HUES6 (cell line): ENCODE data around the gene CACNA1B.

Experiments used
- H3K27ac ChIP-seq: 2 replicates; pipeline ENCODE4 v1.7.0; 2013; ENCODE audit warnings: low read depth, mild to moderate bottlenecking, low read length, inconsistent platforms
- H3K27me3 ChIP-seq: 2 replicates; pipeline ENCODE4 v1.6.1; 2013; ENCODE audit warnings: low read length; ENCODE audit not compliant: control insufficient read depth, insufficient read depth
- H3K36me3 ChIP-seq: 2 replicates; pipeline ENCODE4 v1.6.1; 2013; ENCODE audit warnings: low read length; ENCODE audit not compliant: control insufficient read depth, insufficient read depth
- H3K4me1 ChIP-seq: 2 replicates; pipeline ENCODE4 v1.6.1; 2013; ENCODE audit warnings: low read length; ENCODE audit not compliant: control insufficient read depth, insufficient read depth
- H3K4me3 ChIP-seq: 2 replicates; pipeline ENCODE4 v1.5.1; 2013; ENCODE audit warnings: low read depth, low read length
- H3K9ac ChIP-seq: one replicate; pipeline ENCODE4 v1.6.1; 2013; ENCODE audit warnings: mild to moderate bottlenecking, low read length
- H3K9me3 ChIP-seq: 2 replicates; pipeline ENCODE4 v1.6.1; 2013; ENCODE audit warnings: low read depth, low read length; ENCODE audit not compliant: control insufficient read depth, insufficient read depth

CACNA1B gene

DNA sequence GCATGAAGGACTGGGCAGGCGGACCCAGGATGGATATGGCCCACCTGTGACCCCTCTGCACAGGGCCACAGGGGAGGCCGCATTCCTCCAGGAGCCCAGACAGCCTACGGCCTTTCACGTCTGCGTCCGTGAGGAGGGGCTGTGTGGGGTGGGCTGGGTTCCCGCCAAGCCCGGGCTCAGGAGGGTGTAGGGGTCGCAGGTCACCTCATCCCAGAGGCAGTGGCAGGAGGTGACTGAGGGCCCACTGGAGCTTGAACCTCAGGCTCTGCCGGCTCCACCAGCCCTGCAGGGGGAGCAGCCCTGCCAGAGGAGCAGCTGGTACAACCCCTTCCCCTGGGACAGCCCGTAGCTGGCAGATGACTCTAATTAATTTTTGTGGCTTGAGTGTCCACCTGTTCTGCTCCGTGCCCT is 40.7 kb upstream of the CACNA1B start:
- H3K4me1 ChIP-seq: no peaks in the 10 kb centered on the region
- H3K27me3 ChIP-seq: no peaks in the 10 kb centered on the region
- no peaks in the 10 kb centered on the region for H3K9me3 ChIP-seq
- H3K4me3 ChIP-seq: no peak overlapping the region
- H3K27ac ChIP-seq: no peak overlapping the region
- peaks cover 50% of the 10 kb centered on the region for H3K36me3 ChIP-seq
- no peak overlapping the region for H3K9ac ChIP-seq

DNA sequence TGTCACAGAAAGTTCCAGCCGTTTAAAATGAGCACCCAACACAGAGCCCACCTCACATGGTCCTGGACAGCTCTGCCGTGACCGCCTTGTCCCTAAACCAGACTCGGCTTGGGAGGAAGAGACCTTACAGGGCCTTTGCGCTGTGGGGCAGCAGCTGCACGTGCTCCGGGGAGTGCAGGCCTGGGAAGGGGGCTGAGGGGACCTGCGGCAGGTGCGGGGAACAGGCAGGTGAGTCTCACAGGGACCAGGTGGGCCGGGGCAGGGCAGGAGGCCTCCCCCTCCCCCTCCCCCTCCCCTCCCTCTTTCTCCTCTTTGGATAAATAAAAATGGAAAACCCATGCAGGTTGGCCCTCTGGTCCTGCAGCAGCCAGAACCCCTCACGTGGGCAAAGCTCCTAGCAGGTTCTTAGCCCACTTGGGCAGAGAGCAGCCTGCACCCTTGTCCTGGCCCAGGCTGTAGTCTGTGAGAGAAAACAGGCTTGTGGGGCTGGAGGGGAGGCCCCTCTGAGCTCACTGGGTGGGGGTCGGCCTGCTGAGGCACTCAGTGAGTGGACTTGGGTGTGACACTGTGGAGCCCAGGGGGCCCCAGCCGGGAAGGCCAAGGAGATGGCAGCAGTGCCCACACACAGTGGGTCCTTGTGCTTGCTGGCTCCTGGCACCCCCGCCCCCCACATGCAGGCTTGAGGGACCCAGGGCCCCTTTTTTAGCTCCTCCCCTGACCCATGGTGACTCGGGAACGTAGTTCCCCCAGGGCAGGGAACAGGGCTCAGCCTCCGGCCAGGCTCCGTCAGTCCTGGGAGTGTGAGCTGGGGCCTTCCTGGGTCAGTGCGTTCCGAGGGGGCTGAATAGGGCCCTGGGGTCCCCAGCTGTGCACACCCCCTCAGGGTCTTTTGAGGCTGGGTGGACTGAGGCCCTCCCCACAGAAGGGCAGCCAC is 40.0 kb upstream of the CACNA1B start:
- H3K9me3 ChIP-seq: no peaks in the 10 kb centered on the region
- H3K27me3 ChIP-seq: no peaks in the 10 kb centered on the region
- H3K4me1 ChIP-seq: no peaks in the 10 kb centered on the region
- H3K4me3 ChIP-seq: no peak overlapping the region
- no peak overlapping the region for H3K27ac ChIP-seq
- H3K36me3 ChIP-seq: peaks cover 44% of the 10 kb centered on the region
- H3K9ac ChIP-seq: no peak overlapping the region

DNA sequence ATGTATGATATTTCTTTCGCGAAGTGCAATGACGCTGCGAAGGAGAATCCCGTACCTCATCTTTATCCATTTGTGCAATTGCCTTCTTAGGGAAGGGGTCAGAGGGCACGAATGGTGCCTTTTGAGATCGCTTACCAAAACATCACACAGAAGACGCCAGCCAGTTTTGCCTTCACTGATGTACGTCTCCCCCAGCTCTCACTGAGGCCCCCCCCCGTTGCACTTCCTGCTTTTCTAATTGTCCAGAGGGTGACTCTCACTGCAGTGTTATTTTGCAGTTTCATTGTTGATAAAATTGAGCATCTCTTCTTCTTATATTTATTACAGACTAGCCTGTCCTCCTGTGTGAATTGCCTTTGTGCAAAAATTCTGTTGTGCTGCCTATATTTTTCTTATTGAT is 39.0 kb upstream of the CACNA1B start:
- no peak overlapping the region for H3K27ac ChIP-seq
- H3K9me3 ChIP-seq: no peaks in the 10 kb centered on the region
- no peaks in the 10 kb centered on the region for H3K27me3 ChIP-seq
- H3K4me1 ChIP-seq: no peaks in the 10 kb centered on the region
- no peak overlapping the region for H3K4me3 ChIP-seq
- peaks cover 34% of the 10 kb centered on the region for H3K36me3 ChIP-seq
- no peak overlapping the region for H3K9ac ChIP-seq

DNA sequence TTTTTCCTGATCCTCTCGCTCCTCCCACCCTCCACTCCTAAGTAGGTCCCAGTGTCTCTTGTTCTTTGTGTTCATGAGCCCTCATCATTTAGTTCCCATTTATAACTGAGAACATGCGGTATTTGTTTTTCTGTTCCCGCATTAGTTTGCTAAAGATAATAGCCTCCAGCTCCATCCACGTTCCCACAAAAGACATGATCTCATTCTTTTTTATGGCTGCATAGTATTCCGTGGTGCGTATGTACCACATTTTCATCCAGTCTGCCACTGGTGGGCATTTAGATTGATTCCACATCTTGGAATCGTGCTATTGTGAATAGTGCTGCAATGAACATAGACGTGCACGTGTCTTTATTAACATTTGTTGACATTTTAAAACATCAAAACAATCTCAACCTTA is 34.2 kb upstream of the CACNA1B start:
- no peaks in the 10 kb centered on the region for H3K27me3 ChIP-seq
- H3K9ac ChIP-seq: no peak overlapping the region
- no peaks in the 10 kb centered on the region for H3K4me1 ChIP-seq
- no peak overlapping the region for H3K4me3 ChIP-seq
- H3K36me3 ChIP-seq: no peaks in the 10 kb centered on the region
- H3K9me3 ChIP-seq: no peaks in the 10 kb centered on the region
- H3K27ac ChIP-seq: no peak overlapping the region

DNA sequence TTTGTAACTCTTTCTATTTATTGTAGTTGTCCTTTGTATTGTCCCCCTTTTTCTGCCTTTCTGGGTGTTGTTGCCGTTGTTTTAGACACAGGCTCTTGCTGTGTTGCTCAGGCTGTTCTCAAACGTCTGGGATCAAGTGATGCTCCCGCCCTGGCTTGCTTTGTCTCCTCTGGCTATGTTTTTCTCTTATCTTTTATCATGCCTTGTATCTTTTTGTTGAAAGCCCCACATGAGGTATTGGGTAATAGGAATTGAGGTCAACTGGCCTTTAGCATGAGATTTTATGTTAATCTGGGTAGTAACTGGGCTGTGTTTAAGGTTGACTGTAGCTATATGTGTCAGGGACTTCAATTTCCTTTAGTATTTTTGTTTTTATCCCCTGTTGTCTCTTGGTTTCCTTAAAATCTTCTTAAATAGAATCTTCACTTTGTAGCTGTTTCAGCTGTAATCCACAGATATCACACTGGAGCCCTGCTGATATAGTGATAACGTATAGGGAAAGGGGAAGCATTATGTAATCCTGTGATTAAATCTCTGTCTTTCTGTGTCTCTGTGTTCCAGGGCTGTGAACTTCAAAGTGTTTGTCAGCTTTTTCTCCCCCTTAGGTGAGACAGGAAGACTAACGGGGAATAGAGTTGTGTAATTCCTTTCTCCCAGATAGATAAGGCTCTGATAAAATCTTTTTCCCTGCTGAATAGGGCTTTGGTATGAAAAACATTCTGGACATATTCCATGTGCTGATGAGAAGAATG is 25.9 kb upstream of the CACNA1B start:
- Histone ChIP-seq H3K27ac (no peak overlapping the region), H3K4me3 (no peak overlapping the region), H3K9me3 (peaks cover 4% of the 10 kb centered on the region; the same call in 1 of the 2 replicates), H3K4me1 (no peaks in the 10 kb centered on the region), H3K9ac (no peak overlapping the region), H3K36me3 (no peaks in the 10 kb centered on the region), H3K27me3 (no peaks in the 10 kb centered on the region)

DNA sequence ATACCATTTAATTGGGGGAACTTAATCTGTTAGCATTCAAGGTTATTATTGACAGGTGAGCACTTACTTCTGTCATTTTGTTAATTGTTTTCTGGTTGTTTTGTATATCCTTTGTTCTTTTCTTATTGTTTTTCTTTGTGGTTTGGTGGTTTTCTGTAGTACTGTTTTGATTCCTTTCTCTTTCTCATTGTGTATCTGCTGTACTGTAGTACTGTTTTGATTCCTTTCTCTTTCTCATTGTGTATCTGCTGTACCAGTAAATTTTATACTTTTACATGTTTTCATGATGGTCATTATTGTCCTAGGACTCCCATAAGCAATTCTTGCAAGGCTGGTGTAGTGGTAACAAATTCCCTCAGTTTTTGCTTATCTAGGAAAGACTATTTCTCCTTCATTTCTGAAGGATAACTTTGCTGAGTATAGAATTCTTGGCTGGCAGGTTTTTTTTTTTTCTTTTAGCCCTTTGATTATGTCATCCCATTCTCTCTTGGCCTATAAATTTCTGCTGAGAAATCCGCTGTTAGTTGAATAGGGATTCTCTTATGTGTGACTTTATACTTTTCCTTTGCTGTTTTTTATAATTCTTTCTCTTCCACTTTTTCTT is 24.1 kb upstream of the CACNA1B start:
- Histone ChIP-seq H3K36me3 (no peaks in the 10 kb centered on the region), H3K27ac (no peak overlapping the region), H3K4me3 (no peak overlapping the region), H3K9me3 (peaks cover 4% of the 10 kb centered on the region; the same call in 1 of the 2 replicates), H3K4me1 (no peaks in the 10 kb centered on the region), H3K27me3 (no peaks in the 10 kb centered on the region), H3K9ac (no peak overlapping the region)

DNA sequence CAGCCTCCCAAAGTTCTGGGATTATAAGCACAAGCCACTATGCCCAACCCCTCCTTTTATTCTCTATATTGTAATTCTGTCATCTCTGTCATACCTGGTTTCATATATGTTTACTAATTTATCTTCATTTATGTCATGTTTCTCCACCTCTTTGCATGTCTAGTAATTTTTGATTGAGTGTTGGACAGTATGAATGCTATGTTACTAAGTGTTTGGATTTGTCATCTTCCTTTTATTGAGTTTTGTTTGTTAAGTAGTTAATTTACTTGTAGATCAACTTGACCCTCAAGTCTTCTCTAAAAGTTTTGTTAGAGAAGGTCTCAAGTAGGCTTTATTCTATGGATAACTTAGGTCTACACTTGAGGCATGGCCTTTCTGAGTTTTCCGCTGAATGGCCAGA is 17.2 kb upstream of the CACNA1B start:
- H3K4me3 ChIP-seq: no peak overlapping the region
- no peaks in the 10 kb centered on the region for H3K4me1 ChIP-seq
- no peak overlapping the region for H3K9ac ChIP-seq
- no peaks in the 10 kb centered on the region for H3K27me3 ChIP-seq
- no peaks in the 10 kb centered on the region for H3K36me3 ChIP-seq
- no peak overlapping the region for H3K27ac ChIP-seq
- H3K9me3 ChIP-seq: peaks cover 8% of the 10 kb centered on the region; the same call in 1 of the 2 replicates

DNA sequence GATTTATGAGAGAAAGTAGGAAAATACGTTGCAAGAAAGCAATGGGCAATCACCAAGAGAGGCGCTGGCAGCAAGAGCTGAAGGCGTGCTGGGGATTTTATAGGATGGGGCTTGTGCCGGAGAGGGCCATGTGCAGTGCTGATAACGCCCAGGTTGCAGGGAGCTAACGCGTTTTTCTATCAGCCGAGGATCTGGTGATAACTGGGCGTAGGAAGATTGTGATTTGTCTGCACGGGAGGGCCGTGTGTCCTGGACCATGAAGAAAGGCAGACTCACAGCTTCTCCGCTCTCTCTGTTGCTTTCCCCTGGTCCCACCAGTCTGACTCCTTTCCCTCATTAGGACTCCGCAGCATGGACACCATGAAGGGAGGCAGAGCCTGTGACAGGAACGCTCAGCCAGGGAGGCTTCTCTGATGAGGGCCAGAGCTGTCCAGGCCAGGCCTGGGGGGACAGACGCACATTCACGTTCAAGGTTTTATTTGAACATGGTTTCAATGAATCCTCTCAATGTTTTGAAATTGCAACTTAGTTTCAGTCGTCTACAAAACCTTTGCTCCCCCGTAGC is 11.9 kb upstream of the CACNA1B start:
- Histone ChIP-seq H3K27ac (no peak overlapping the region), H3K4me1 (no peaks in the 10 kb centered on the region), H3K36me3 (no peaks in the 10 kb centered on the region), H3K9ac (no peak overlapping the region), H3K27me3 (no peaks in the 10 kb centered on the region), H3K4me3 (no peak overlapping the region), H3K9me3 (no peaks in the 10 kb centered on the region)

DNA sequence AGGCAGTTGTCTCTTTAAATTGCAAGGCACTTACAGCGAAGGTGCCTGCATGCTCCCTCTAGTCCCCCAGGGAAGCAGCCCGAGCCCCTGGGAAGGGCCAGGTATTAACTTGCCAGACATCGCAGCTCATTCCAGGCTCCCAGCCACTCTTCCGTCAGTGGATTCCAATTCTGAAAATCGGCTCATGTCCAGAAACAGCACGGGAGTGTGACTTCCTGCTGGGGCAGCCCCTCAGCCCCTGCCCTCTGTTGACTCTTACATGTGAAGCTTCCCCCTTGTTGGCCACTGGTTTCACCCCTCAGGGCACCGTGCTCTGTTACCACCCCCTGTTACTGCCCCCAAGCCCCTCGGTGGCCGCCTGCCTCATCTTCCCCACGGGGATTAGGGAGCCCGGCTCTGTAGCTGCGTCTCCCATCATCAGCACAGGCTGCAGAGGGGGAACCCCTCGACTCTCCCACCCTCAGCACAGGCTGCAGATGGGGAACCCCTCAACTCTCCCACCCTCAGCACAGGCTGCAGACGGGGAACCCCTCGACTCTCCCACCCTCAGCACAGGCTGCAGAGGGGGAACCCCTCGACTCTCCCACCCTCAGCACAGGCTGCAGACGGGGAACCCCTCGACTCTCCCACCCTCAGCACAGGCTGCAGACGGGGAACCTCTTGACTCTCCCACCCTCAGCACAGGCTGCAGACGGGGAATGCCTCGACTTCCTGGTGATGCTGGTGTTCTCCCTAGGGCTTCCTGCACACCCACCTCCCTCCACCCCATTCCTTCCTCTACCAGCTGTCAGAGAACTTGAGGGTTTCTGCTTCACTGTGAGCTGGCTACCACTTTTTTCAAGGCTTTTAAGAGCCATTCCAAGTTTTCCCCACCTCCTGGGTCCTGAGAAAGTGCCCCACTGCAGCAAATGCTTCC is 11.1 kb upstream of the CACNA1B start:
- no peak overlapping the region for H3K27ac ChIP-seq
- H3K4me1 ChIP-seq: no peaks in the 10 kb centered on the region
- H3K4me3 ChIP-seq: no peak overlapping the region
- H3K9ac ChIP-seq: no peak overlapping the region
- H3K27me3 ChIP-seq: no peaks in the 10 kb centered on the region
- H3K9me3 ChIP-seq: no peaks in the 10 kb centered on the region
- no peaks in the 10 kb centered on the region for H3K36me3 ChIP-seq

DNA sequence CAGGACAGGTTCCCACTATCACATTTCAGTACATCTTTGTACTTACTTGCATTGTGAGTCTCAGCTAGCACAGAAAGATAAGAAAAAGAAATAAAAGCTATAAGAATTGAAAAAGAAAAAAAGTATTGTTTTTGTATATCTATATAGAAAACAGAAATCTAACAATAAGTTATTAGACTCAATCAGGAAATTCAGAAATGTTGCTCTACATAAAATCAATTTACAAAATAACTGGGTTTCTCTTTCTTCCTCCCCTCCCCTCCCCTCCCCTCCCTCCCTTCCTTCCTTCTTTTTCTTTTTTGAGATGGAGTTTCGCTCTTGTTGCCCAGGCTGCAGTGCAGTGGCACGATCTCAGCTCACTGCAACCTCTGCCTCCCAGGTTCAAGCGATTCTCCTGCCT is 7.2 kb upstream of the CACNA1B start:
- Histone ChIP-seq H3K9ac (no peak overlapping the region), H3K4me1 (no peaks in the 10 kb centered on the region), H3K27me3 (peaks cover 29% of the 10 kb centered on the region), H3K27ac (no peak overlapping the region), H3K9me3 (no peaks in the 10 kb centered on the region), H3K4me3 (no peak overlapping the region), H3K36me3 (no peaks in the 10 kb centered on the region)
